Kidney tubule cell (primary cell): Measurements from ENCODE around the gene OTOGL.

Source experiments
- DNase-seq: peaks from one replicate; pipeline ENCODE4 v3.0.0-alpha.2; 2018; ENCODE audit warnings: low spot score

OTOGL gene, protein sequence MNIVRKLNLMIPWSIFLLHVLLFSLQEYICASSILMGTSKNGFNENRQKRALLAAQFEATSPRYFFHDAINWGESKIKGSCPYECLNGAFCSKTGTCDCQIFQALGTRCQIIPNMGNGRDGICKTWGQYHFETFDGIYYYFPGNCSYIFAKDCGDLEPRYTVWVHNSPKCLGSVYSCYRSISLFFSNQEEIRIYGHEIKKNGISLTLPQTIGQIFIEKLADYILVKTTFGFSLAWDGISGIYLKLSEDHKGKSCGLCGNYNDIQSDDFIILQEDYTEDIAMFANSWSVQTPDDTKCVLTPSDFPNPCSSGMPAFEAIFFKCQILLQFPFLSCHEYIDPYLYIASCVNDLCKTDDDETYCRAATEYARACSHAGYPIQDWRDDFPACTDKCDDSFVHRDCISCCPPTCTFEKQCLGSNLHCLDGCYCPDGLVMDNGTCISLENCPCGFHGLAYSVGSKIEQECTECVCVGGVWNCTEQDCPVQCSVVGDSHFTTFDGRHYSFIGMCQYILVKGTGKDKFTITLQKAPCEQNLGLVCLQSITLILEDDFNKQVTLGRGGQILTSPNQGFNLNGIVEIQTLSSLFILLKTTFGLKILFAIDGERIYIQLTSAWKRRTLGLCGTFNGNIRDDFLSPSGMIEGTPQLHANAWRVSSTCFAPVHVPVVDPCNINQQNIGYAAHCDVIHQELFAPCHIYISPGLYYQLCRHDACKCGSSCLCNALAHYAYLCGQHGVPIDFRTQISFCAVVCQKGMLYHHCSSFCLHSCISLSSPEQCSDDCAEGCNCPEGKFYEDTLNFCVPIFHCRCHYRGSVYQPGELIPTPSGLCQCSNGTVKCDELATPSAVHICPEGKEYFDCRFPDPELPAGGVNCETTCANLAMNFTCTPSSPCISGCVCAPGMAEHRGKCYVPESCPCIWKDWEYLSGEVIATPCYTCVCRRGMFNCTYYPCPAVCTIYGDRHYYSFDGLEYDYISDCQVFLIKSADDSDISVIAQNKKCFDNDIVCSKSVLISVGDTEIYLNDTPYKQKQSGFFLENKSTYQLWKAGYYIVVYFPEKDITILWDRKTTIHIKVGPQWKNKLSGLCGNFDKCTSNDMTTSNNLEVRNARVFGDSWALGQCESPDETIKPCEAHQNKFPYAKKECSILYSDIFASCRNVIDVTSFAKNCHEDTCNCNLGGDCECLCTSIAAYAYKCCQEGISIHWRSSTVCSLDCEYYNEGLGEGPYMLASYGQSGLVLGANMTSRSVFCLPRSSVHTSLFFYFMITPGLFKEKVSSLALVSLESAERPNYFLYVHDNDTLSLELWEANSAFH (N-terminal part only)

DNA sequence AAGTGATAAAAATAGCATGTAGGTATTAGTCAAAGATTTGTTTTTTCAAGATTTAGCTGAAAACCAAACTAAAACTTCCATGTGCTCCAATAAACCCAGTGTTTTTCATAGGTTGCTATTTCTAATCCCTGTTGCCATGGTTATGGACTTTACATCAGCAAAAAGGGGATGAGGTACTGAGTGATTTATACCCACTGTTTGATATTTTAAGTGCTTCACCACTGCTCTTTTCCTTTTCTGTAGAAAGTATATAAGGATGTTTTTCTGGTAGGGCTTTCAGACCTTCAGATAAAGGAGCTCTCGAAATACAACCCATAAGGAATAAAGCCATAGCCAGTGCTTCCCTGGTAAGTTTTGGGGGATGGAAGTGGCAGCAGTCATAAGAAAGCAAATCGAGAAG lies at the start of gene OTOGL:
Gene OTOGL (plus strand): TSS at position 279 of the 400 bp plus-strand sequence. CDS start 109,895 bp downstream, outside the sequence.
- DNase-seq: no peak

DNA sequence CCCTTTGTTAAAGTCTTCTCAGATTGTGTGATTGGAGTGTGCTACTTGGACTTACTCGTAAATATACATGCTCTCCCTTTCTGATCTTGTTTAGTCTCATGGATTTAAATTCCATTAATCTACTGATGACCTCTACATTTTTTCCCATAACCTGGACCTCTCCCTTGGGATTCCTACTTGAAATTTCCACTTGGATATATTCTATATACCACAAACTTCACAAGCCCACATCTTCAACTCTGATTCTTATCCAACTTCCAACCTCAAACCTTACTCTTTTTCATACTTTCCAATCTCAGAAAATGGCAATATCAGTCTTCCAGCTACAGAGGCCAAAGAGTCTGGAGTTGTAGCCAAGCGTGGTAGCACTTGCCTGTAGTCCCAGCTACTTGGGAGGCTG lies 49.1 kb upstream of the OTOGL start:
- no peak for DNase-seq

DNA sequence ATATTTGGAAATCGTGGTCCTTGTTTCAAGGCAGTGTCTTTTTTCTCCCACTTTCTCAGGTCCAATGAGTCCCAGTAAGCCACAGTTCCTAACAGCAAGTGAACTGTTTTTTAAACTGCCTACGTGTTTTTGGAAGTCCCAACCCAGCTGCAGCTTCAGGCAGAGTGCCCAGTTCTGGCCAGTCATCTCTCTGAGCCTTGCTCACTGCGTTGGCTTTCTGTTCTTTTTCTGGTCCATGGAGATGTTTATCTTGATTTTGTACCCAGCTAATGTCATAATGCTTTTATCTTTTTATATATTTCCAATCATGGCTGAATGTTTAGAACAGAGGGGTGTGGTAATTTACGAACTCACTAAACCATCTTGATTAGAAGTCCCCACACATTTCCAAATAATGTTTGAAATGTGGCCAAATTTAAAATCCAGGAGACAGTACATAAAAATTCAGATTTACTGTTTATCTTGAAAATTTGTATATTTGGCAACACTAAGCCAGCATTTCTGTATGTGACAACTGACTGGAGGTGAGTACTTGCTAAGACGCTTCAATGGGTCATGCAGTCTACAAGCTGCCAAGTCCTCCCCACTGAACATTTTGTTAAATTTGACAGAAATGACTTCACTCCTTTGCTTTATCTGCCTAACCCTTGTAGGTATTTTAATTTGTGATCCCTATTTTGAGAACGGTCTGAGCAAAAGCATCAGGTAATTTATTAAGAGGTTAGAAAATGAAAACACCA lies 46.1 kb upstream of the OTOGL start:
- no peak for DNase-seq

DNA sequence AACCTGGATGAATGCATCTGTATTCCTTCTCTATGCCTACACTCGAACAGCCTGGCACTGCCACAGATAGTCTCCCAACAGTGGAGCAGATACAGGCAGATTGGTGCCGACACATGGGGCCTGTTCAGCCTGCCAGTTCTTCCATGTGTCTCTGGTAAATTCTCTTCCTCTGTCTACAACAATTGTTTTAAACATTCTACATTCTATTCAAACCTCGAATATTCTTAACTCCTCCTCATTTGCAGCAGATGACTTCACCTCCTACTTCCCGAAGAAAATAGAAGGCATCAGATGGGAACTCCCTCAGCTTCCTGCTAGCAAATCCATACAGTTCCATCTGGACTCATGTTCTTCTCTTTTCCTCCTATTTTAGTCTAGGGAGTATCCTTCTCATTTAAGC lies 43.1 kb upstream of the OTOGL start:
- DNase-seq: no peak

DNA sequence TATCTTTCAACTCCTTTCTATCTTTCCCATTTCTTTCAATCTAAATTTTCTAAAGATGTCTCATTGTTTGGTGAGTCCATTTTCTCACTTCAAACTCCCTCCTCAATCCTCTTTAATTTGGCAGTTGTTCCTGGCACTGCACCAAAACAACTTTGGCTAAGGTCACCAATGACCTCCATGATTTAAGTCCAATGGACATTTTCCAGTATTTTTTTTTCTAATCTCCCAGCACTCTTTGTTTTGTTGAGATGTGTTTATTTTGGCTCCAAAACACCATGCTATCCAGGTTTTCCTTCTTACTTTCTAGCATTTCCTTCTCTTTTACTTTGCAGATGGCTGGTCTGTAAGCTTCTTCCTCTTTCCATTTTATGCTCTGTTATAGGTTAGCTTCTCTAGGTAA lies 42.5 kb upstream of the OTOGL start:
- DNase-seq: no peak

DNA sequence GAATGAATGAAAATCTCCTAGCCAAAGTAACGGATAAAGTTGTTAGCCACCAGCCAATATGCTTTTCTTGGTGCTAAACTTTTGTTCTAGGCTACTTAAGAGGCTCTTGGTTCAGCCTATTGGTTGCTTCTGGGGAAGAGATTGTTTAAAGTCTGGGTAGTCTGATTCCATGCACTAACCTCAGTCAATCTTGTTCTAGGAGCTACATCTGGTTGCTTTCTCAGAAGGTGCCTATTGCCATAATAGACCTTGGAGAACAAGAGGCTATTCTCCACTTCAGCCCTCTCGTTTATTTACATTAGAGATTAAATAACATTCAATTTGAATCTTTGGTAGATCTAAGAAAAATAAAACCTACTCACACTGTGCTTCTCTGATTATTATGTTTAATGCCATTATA lies 40.8 kb upstream of the OTOGL start:
- DNase-seq: no peak

DNA sequence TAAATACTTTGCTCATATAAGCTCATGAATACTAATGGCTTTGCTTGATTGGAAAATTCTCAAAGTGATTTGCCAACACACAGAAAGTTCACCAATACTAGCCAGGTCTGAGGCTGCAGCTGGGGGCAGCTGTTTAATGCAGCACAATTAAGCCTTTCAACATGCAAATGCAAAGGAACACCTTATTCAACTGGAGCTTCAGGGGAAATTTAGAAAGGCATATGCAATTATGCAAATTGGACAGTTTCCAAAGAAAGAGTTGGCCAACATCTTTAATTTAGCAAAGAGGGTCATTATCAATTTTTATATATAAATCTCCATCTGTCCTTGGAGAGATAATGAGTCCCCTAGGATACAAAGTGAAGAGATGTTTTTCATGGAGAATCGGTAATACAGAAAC lies 40.2 kb upstream of the OTOGL start:
- no peak for DNase-seq

DNA sequence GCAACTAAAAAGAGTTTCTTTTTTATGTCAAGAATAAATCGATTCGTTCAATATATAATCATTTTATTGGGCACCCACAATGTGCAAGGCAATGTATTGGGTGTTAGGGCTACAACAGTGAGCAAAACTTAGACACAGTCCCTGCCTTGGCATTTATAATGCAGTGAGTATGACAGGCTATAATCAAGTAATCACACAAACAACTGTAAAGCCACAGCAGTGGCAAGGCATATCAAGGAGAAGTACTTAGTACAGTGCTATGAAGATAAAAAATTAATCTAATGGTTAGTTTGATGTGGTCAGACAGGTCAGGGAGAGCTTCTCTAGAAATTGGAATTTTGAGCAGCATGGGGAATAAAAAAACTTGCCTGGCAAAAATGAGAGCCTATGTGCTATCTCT lies 39.5 kb upstream of the OTOGL start:
- DNase-seq: no peak

DNA sequence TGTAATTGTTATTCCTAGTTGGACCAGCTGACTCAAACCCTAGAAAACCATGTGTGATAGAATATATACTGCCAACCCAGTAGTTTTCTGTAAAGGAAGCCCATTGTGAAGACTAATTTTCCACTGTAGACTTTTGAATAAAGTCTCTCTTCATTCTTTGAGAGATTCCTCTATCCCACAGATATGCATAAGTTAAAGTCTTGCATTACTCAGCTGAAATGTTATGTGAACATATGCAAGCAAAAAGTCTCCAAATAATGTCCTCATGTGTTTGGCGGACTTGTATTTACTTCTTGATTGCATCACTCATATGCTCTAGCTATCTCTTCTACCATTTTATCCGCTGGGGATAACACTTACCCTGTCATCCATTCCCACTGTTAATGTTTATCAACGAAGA lies 35.1 kb upstream of the OTOGL start:
- DNase-seq: no peak

DNA sequence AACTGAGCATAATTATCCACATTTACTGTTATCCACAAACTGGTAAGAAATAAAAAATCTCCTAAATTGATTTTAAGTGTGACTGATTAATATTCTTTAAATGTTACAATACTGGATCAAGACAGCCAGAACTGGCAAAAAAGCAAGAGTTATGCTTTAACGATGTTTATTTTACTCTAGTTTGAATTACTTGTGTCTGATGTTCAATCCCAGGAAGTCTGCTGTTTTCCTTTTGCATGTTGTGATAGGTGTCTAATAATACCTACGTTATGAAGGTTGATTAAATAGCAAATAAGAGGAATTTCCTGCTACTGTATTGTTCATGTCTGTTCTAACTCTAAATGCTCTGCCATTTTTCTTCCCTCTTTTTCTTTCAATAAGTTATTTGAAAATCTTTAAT lies 34.4 kb upstream of the OTOGL start:
- no peak for DNase-seq

DNA sequence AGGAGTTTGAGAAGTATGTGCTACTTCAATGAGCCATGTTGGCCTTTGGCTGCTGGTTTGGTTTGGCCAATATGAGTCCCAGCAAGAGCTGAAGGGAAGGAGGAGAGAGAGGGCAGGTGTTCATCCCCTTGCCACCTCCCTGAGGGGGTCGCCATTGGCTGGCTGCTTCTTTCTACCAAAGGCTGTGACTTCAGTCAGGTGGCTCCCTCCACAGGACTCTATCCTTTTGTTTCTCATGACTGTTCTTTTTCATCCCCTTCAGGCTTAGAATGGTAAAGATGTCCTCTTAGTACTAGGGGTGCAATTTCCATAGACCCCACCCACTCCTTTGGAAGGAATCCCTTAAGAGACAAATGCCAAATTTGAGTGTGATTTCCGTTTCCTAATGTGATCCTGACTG lies 31.2 kb upstream of the OTOGL start:
- DNase-seq: no peak

DNA sequence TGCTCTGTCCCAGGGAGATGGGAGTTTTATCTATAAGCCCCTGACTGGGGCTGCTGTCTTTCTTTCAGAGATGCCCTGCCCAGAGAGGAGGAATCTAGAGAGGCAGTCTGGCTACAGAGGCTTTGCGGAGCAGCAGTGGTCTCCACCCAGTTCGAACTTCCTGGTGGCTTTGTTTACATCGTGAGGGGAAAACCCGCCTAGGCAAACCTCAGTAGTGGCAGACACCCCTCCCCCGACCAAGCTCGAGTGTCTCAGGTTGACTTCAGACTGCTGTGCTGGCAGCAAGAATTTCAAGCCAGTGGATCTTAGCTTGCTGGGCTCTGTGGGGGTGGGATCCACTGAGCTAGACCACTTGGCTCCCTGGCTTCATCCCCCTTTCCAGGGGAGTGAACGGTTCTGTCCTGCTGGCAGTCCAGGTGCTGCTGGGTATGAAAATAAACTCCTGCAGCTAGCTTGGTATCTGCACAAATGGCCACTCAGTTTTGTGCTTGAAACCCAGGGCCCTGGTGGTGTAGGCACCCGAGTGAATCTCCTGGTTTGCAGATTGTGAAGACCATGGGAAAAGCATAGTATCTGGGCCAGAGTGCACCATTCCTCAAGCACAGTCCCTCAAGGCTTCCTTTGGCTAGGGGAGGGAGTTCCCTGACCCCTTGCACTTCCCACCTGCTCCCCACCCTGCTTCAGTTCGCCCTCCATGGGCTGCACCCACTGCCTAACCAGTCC lies 15.3 kb upstream of the OTOGL start:
- peak; percentile 5 for DNase-seq

DNA sequence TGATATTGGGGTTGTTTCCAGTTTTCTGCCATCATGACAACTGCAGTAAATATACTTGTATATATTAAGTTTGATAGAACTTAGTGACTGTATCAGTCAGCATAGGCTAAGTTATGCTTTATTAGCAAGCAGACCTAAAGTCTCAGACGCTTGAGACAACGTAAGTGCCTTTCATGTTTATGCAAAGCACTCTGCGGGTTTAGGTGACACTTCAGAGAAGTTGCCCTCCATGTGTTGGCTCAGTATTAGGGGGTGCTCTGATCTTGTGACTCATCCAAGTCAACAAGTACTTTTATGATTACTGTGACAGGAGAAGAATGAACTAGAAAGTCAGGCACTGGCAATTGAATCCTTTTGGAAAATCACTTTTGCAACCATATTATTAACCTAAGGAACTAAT lies 13.3 kb upstream of the OTOGL start:
- no peak for DNase-seq

DNA sequence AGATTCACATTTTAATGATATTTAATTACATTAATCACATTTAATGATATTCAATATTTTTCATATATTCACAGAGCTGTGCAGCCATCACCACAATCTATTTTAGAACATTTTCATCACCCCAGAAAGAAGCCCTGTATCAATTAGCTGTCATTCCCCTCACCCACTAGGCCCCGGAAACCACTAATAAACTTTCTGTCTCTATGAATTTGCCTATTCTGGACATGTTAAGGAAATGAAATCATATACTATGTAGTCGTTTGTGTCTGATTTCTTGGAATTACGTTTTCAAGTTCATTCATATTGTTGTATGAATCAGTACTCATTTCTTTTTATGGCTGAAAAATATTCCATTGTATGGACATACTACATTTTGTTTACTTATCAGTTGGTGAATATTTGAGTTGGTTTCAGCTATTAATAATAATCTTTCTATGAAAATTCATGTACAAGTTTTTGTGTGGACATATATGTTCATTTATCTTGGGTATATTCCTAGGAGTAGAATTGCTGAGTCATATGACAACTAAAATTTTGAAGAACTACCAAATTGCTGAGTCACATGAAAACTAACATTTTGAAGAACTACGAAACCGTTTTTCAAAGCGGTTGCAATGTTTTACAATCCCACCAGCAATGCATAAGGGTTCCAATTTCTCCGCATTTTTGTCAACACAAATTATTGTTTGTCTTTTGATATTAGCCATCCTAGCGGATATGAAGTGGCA lies 11.7 kb upstream of the OTOGL start:
- DNase-seq: no peak

DNA sequence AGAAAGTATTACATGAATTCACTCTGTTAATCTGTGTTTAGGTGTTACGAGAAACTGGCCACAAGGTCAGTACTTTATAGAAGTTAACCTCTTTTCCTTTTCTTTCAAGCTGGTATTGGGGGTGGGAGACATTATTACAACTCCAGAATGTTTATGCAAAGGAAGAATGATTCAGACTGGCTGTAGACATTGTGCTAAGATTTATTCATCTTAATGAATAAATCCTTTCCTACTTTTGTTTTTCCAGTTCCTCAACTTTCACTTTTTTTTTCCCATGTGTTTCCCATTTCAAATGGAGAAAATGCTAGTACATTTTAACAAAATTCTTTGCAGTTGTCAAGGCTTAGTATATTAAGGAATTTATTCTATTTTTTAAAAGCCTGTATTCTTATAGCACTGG lies 1.3 kb downstream of the OTOGL start:
- no peak for DNase-seq

DNA sequence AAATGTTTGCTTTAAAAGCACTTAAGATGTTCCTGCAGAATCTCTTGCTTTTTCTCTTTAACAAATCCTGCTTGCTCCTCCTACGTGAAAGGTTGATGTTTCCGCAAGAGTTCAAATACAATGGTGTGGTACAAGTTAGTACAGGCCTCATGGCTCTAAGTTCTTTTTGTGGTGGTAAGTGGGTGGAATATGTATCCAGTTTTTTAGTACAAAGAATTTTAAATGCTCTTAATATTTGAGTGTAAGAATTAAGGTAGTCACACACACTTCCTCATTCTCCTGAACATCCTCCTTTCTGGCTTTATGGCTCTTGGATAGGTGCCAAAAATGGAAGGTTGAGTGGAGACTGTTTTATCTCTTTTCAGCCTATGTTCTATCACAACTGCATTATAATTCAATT lies 1.8 kb downstream of the OTOGL start:
- peak; percentile 61 for DNase-seq

DNA sequence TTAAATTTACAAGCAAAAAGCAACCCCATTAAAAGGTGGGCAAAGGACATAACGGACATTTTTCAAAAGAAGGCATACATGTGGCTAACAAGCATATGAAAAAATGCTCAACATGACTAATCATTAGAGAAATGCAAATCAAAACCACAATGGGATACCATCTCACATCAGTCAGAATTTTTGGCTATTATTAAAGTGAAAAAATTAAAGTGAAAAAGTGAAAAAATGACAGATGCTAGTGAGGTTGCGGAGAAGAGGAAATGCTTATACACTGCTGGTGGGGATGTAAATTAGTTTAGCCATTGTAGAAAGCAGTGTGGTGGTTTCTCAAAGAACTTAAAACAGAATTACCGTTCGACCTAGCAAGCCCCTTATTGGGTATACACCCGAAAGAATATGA lies 7.9 kb downstream of the OTOGL start:
- no peak for DNase-seq

DNA sequence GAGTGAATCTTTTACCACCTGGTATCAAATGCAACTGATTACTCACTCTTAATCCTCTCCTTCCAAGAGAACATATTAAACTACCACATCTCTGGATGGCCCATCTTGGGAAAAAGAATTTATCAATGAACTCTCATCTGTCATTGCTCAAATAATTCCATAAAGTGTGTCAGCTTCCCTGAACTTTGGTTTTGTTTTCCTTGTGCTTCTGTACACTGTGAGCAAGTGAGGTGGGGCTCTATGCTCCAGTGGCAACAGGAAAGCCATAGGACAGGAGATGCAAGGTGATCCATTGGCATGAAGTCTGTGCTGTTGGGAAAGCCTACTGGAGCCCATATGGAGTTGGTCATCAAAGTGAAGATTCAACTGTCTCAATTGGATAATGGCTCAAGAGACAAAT lies 17.4 kb downstream of the OTOGL start:
- DNase-seq: no peak

DNA sequence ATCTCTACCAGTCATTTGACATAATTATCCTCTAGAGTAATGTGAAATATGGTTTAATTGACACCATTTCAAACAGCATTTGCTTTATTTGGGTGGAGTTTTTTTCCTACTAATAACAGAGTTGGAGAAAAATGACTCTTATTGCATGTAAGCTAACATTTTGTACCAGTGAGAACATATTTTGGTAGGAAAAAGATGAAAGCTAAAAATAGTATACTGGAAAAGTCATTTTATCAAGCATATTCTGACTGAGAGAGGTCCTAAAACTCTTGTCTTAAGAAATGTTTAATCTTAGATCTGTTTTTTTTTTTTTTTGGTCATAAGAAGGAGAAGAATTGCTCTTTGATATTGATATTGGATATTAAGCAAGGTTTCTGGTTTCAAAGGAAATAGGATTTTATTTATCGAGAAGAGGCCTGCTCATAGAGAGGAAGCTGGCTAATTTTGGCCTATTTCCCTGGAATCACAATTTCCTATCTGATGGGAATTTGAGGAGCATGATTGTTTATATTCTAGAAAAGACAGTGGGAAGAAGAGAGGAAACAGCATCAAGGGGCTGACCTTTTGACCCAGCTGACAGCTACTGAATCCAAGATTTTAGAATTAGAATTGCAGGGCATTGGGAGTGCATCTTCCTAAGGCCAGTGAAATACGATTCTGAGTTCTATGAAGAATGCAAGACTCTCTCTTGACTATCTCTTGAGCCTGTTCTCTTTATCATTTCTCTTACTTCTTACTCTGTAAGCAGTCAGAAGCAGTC lies 19.4 kb downstream of the OTOGL start:
- no peak for DNase-seq

DNA sequence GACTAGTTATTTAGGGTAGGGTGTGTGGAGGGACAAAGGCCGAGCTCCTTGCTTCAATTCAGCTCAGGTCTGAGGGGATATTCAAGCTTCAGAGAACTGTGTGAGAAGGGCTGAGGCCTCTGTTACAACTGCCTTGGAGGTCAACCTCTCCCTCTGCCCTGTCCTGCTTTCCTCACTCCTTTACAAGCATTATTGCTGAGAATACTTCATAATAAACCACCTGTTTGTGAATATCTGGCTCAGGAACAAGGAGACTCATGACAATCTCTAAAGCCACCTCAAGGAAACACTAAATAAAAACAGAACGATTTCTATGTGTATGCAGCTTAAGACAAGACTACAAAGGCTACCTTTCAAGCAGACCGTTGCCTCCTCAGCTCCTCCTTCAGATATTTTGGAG lies 21.7 kb downstream of the OTOGL start:
- no peak for DNase-seq
